ENCODE results near the gene SPATA31E1.

The SPATA31E1 gene

GRCh38 chr9:87855061-87855460, 27.6 kb upstream of the SPATA31E1 start:
- no peak for DNase-seq
- Mint-ChIP-seq H3K9me3 (peaks cover under 1% of the 10 kb centered on the region), H3K4me3 (no peak overlapping the region), H3K36me3 (ENCODE audit: low read depth) (no peaks in the 10 kb centered on the region), H3K4me1 (ENCODE audit: low read depth) (no peaks in the 10 kb centered on the region), H3K27ac (no peak overlapping the region), H3K27me3 (peaks cover 10% of the 10 kb centered on the region)

- Mint-ChIP-seq H3K36me3 (ENCODE audit: low read depth) (no peaks in the 10 kb centered on the region), H3K27me3 (peaks cover 6% of the 10 kb centered on the region), H3K4me1 (ENCODE audit: low read depth) (no peaks in the 10 kb centered on the region), H3K4me3 (no peak overlapping the region), H3K9me3 (peaks cover 16% of the 10 kb centered on the region), H3K27ac (no peak overlapping the region)
- no peak for DNase-seq
Observed at GRCh38 chr9:87857141-87857947, 25.3 kb upstream of the SPATA31E1 start.

- Mint-ChIP-seq H3K27ac (no peak overlapping the region), H3K9me3 (peaks cover 19% of the 10 kb centered on the region), H3K4me1 (ENCODE audit: low read depth) (no peaks in the 10 kb centered on the region), H3K4me3 (no peak overlapping the region), H3K27me3 (peaks cover 6% of the 10 kb centered on the region), H3K36me3 (ENCODE audit: low read depth) (no peaks in the 10 kb centered on the region)
- no peak for DNase-seq
Observed at GRCh38 chr9:87857948-87858335, 24.7 kb upstream of the SPATA31E1 start.

- no peak overlapping the region for H3K4me3 Mint-ChIP-seq
- H3K36me3 Mint-ChIP-seq (ENCODE audit: low read depth), result no peaks in the 10 kb centered on the region
- H3K27ac Mint-ChIP-seq, result no peak overlapping the region
- DNase-seq, result no peak
- no peaks in the 10 kb centered on the region for H3K4me1 Mint-ChIP-seq (ENCODE audit: low read depth)
- H3K27me3 Mint-ChIP-seq, result peaks cover 6% of the 10 kb centered on the region
- peaks cover 19% of the 10 kb centered on the region for H3K9me3 Mint-ChIP-seq
Observed at GRCh38 chr9:87859137-87859536, 23.5 kb upstream of the SPATA31E1 start.

GRCh38 chr9:87859786-87860185, 22.9 kb upstream of the SPATA31E1 start:
- no peak overlapping the region for H3K4me3 Mint-ChIP-seq
- DNase-seq, result no peak
- H3K27me3 Mint-ChIP-seq, result peaks cover 6% of the 10 kb centered on the region
- H3K4me1 Mint-ChIP-seq (ENCODE audit: low read depth), result no peaks in the 10 kb centered on the region
- peaks cover 19% of the 10 kb centered on the region for H3K9me3 Mint-ChIP-seq
- no peaks in the 10 kb centered on the region for H3K36me3 Mint-ChIP-seq (ENCODE audit: low read depth)
- no peak overlapping the region for H3K27ac Mint-ChIP-seq

- Mint-ChIP-seq H3K36me3 (ENCODE audit: low read depth) (no peaks in the 10 kb centered on the region), H3K4me3 (no peak overlapping the region), H3K9me3 (peaks cover 19% of the 10 kb centered on the region), H3K4me1 (ENCODE audit: low read depth) (no peaks in the 10 kb centered on the region), H3K27me3 (no peaks in the 10 kb centered on the region), H3K27ac (no peak overlapping the region)
- DNase-seq, result no peak
Observed at GRCh38 chr9:87861332-87861731, 21.3 kb upstream of the SPATA31E1 start.

- DNase-seq, result no peak
- no peaks in the 10 kb centered on the region for H3K27me3 Mint-ChIP-seq
- peaks cover 19% of the 10 kb centered on the region for H3K9me3 Mint-ChIP-seq
- H3K4me1 Mint-ChIP-seq (ENCODE audit: low read depth), result no peaks in the 10 kb centered on the region
- H3K27ac Mint-ChIP-seq, result no peak overlapping the region
- no peaks in the 10 kb centered on the region for H3K36me3 Mint-ChIP-seq (ENCODE audit: low read depth)
- no peak overlapping the region for H3K4me3 Mint-ChIP-seq
Observed at GRCh38 chr9:87862536-87863268, 20.0 kb upstream of the SPATA31E1 start.

- Mint-ChIP-seq H3K27ac (no peak overlapping the region), H3K9me3 (peaks cover 19% of the 10 kb centered on the region), H3K36me3 (ENCODE audit: low read depth) (no peaks in the 10 kb centered on the region), H3K4me3 (no peak overlapping the region), H3K4me1 (ENCODE audit: low read depth) (no peaks in the 10 kb centered on the region), H3K27me3 (no peaks in the 10 kb centered on the region)
- DNase-seq, result no peak
Observed at GRCh38 chr9:87863882-87864465, 18.7 kb upstream of the SPATA31E1 start.

GRCh38 chr9:87864915-87865314, 17.8 kb upstream of the SPATA31E1 start:
- Mint-ChIP-seq H3K9me3 (peaks cover 19% of the 10 kb centered on the region), H3K4me3 (no peak overlapping the region), H3K4me1 (ENCODE audit: low read depth) (no peaks in the 10 kb centered on the region), H3K36me3 (ENCODE audit: low read depth) (no peaks in the 10 kb centered on the region), H3K27ac (no peak overlapping the region), H3K27me3 (no peaks in the 10 kb centered on the region)
- DNase-seq, result no peak

- H3K9me3 Mint-ChIP-seq, result peaks cover 13% of the 10 kb centered on the region
- no peaks in the 10 kb centered on the region for H3K36me3 Mint-ChIP-seq (ENCODE audit: low read depth)
- no peak overlapping the region for H3K4me3 Mint-ChIP-seq
- no peak overlapping the region for H3K27ac Mint-ChIP-seq
- no peaks in the 10 kb centered on the region for H3K27me3 Mint-ChIP-seq
- DNase-seq, result no peak
- no peaks in the 10 kb centered on the region for H3K4me1 Mint-ChIP-seq (ENCODE audit: low read depth)
Observed at GRCh38 chr9:87865626-87866025, 17.1 kb upstream of the SPATA31E1 start.

- no peak for DNase-seq
- Mint-ChIP-seq H3K27ac (no peak overlapping the region), H3K9me3 (peaks cover 2% of the 10 kb centered on the region), H3K4me3 (no peak overlapping the region), H3K27me3 (no peaks in the 10 kb centered on the region), H3K36me3 (ENCODE audit: low read depth) (no peaks in the 10 kb centered on the region), H3K4me1 (ENCODE audit: low read depth) (no peaks in the 10 kb centered on the region)
Observed at GRCh38 chr9:87867391-87867790, 15.3 kb upstream of the SPATA31E1 start.

GRCh38 chr9:87868175-87868574, 14.5 kb upstream of the SPATA31E1 start:
- H3K27me3 Mint-ChIP-seq, result no peaks in the 10 kb centered on the region

GRCh38 chr9:87868635-87869034, 14.0 kb upstream of the SPATA31E1 start:
- Mint-ChIP-seq H3K4me3 (no peak overlapping the region), H3K27me3 (no peaks in the 10 kb centered on the region), H3K4me1 (ENCODE audit: low read depth) (no peaks in the 10 kb centered on the region), H3K36me3 (ENCODE audit: low read depth) (no peaks in the 10 kb centered on the region), H3K27ac (no peak overlapping the region), H3K9me3 (no peaks in the 10 kb centered on the region)
- DNase-seq, result no peak

More at GRCh38 chr9:87868175-87868574, 14.5 kb upstream of the SPATA31E1 start:
- no peak for DNase-seq
- no peak overlapping the region for H3K4me3 Mint-ChIP-seq
- H3K27ac Mint-ChIP-seq, result no peak overlapping the region
- no peaks in the 10 kb centered on the region for H3K4me1 Mint-ChIP-seq (ENCODE audit: low read depth)
- H3K36me3 Mint-ChIP-seq (ENCODE audit: low read depth), result no peaks in the 10 kb centered on the region
- H3K9me3 Mint-ChIP-seq, result no peaks in the 10 kb centered on the region

- Mint-ChIP-seq H3K4me1 (ENCODE audit: low read depth) (no peaks in the 10 kb centered on the region), H3K27me3 (no peaks in the 10 kb centered on the region), H3K9me3 (no peaks in the 10 kb centered on the region), H3K27ac (no peak overlapping the region), H3K36me3 (ENCODE audit: low read depth) (no peaks in the 10 kb centered on the region), H3K4me3 (no peak overlapping the region)
- DNase-seq, result no peak
Observed at GRCh38 chr9:87869082-87869481, 13.6 kb upstream of the SPATA31E1 start.

Data from activated T-cell treated with anti-CD3 and anti-CD28 coated beads, Interleukin-2, amount 50 U/mL, for 24 hours (primary cell).